GM12878 (cell line): ENCODE results near the gene RPL10A. TPM values are rescaled to one million over a fixed set of nuclear protein-coding genes. Genes with fewer than 3 reads are reported as not detected.

Experiments
- ATAC-seq: fragments of 200-7000 bp; cut with Tn5 transposase; 3 replicates; pipeline ENCODE4 v1.9.1; 2020; ENCODE audit warnings: mild to moderate bottlenecking, moderate library complexity
- BruUV-seq: library from RNA; stranded (reverse); fragments of 400-500 nt; replicated peaks from 2 replicates; lab custom pipeline; 2021; lab: Mats Ljungman, UMichigan
- CTCF ChIA-PET: fragments of 300-600 bp; sonication (Branson Sonifier 250); formaldehyde crosslinking; extraction: SDS; loops from one replicate; lab custom pipeline; 2021; ENCODE audit warnings: inconsistent platforms; lab: Yijun Ruan, JAX
- POLR2A ChIA-PET: fragments of 350-600 bp; formaldehyde crosslinking; extraction: SDS; loops from one replicate; lab custom pipeline; 2021; ENCODE audit warnings: inconsistent platforms; lab: Charles Lee
- RAD21 ChIA-PET: fragments of 300-600 bp; sonication (Branson Sonifier 250); formaldehyde crosslinking; loops from one replicate; lab custom pipeline; 2023; ENCODE audit warnings: antibody characterized with exemption; ENCODE audit not compliant: unreplicated experiment; lab: Charles Lee
- SMC1A ChIA-PET: fragments of 300-600 bp; sonication (Branson Sonifier 250); formaldehyde crosslinking; loops from one replicate; lab custom pipeline; 2023; ENCODE audit not compliant: unreplicated experiment, uncharacterized antibody; lab: Charles Lee
- DNase-seq: peaks from one replicate; pipeline ENCODE4 v3.0.0-alpha.2; 2011; ENCODE audit warnings: low read depth, low spot score
- FAIRE-seq: peaks from 3 replicates; lab custom pipeline; 2011; peaks lifted over from hg19 to GRCh38; lab: Jason Lieb, UNC
- H2AFZ ChIP-seq: 2 replicates; pipeline ENCODE4 v1.6.0; 2011; ENCODE audit warnings: low read depth, low read length, control low read depth; ENCODE audit not compliant: control insufficient read depth
- H3K27ac ChIP-seq: 2 replicates; pipeline ENCODE4 v1.5.1; 2011; ENCODE audit warnings: control low read depth; ENCODE audit not compliant: control insufficient read depth, insufficient read depth
- H3K27me3 ChIP-seq, 2 experiments: replicated peaks in 1 of 2; 2 replicates each; pipeline versions ENCODE4 v1.6.0 to v1.6.1; 2011; ENCODE audit warnings: low read length in 1 of 2; ENCODE audit not compliant: control insufficient read depth in 2 of 2, insufficient read depth in 2 of 2
- H3K36me3 ChIP-seq, 2 experiments: 2 replicates each; pipeline ENCODE4 v1.5.1; 2011; ENCODE audit warnings: low read length in 1 of 2; ENCODE audit not compliant: control insufficient read depth in 2 of 2, insufficient read depth in 2 of 2
- H3K4me1 ChIP-seq: 2 replicates; pipeline ENCODE4 v1.6.1; 2011; ENCODE audit warnings: mild to moderate bottlenecking, low read length, moderate library complexity, mixed read lengths; ENCODE audit not compliant: control insufficient read depth, insufficient read depth
- H3K4me2 ChIP-seq: 2 replicates; pipeline ENCODE4 v1.6.0; 2011; ENCODE audit warnings: control low read depth; ENCODE audit not compliant: control insufficient read depth, insufficient read depth
- H3K4me3 ChIP-seq: fragments of 200-600 bp; sonication (generic); 2 replicates; pipeline ENCODE4 v1.5.1; 2016
- H3K79me2 ChIP-seq: 2 replicates; pipeline ENCODE4 v1.6.0; 2011; ENCODE audit warnings: low read length; ENCODE audit not compliant: control insufficient read depth, insufficient read depth
- H3K9ac ChIP-seq: 2 replicates; pipeline ENCODE4 v1.8.0; 2011; ENCODE audit warnings: low read length, control low read depth, mixed read lengths; ENCODE audit not compliant: control insufficient read depth, insufficient read depth
- H3K9me3 ChIP-seq: replicated peaks from 3 replicates; pipeline ENCODE4 v1.5.1; 2011; ENCODE audit warnings: mild to moderate bottlenecking, low read length; ENCODE audit not compliant: control insufficient read depth, insufficient read depth
- H4K20me1 ChIP-seq: 2 replicates; pipeline ENCODE4 v1.6.0; 2011; ENCODE audit not compliant: control insufficient read depth, insufficient read depth
- CBX5 ChIP-seq: sonication (generic); IDR thresholded peaks from 2 replicates; pipeline ENCODE4 v1.6.1; 2016; ENCODE audit warnings: low read depth, moderate library complexity, mild to moderate bottlenecking, inconsistent platforms
- CHD4 ChIP-seq: fragments of 200-600 bp; sonication (generic); IDR thresholded peaks from 2 replicates; pipeline ENCODE4 v1.6.1; 2016; ENCODE audit warnings: mild to moderate bottlenecking
- FOXK2 ChIP-seq: fragments of 450-650 bp; IDR thresholded peaks from 2 replicates; pipeline ENCODE4 v1.6.1; 2017; ENCODE audit warnings: mild to moderate bottlenecking, moderate library complexity
- HDAC6 ChIP-seq: fragments of 200-600 bp; sonication (generic); IDR thresholded peaks from one replicate; pipeline ENCODE4 v1.8.0; 2017; ENCODE audit warnings: antibody characterized with exemption; ENCODE audit not compliant: unreplicated experiment
- JUNB ChIP-seq: IDR thresholded peaks from 2 replicates; pipeline ENCODE4 v1.6.1; 2016; ENCODE audit warnings: antibody characterized with exemption, mild to moderate bottlenecking
- MTA3 ChIP-seq: IDR thresholded peaks from 2 replicates; pipeline ENCODE4 v1.6.1; 2012; ENCODE audit warnings: low read length, inconsistent platforms, borderline replicate concordance
- MXI1 ChIP-seq: fragments of 150-350 bp; IDR thresholded peaks from 2 replicates; pipeline ENCODE4 v1.6.1; 2011; ENCODE audit warnings: low read depth, mild to moderate bottlenecking, inconsistent platforms, low read length, improper control_type of control experiment
- NFIC ChIP-seq: IDR thresholded peaks from 2 replicates; pipeline ENCODE4 v1.6.1; 2012; ENCODE audit warnings: low read depth, mild to moderate bottlenecking, inconsistent platforms, low read length, moderate library complexity
- NR2F1 ChIP-seq: fragments of 450-650 bp; conservative IDR thresholded peaks from 2 replicates; pipeline ENCODE4 v1.6.1; 2017; ENCODE audit warnings: mild to moderate bottlenecking
- STAT1 ChIP-seq: fragments of 450-650 bp; conservative IDR thresholded peaks from 2 replicates; pipeline ENCODE4 v1.6.1; 2014; ENCODE audit warnings: antibody characterized with exemption, mild to moderate bottlenecking
- WRNIP1 ChIP-seq: IDR thresholded peaks from 2 replicates; pipeline ENCODE4 v1.6.1; 2011; ENCODE audit warnings: low read depth, low read length, improper control_type of control experiment, borderline replicate concordance
- WGBS: methylation state at CpG from one replicate; pipeline ENCODE4 v1.1.6; 2016; ENCODE audit warnings: low lambda C conversion rate; ENCODE audit not compliant: insufficient replicate concordance, insufficient coverage; ENCODE audit errors: missing lambda C conversion rate; 5-methylcytosine and 5-hydroxymethylcytosine counted together
- in situ Hi-C: fragments of 300-500 bp; cut with MboI; formaldehyde crosslinking; loops from 9 replicates; pipeline ENCODE4 v1.14.3; 2018; ENCODE audit warnings: mixed read lengths
- intact Hi-C: fragments of 100-400 bp; cut with micrococcal nuclease; formaldehyde crosslinking; loops from one replicate; pipeline ENCODE4 v1.14.2; 2022; ENCODE audit not compliant: unreplicated experiment
- polyA plus RNA-seq, 11 experiments: library from polyadenylated mRNA; depleted of rRNA in 4 of 11; unstranded in 6 of 11; stranded (reverse) in 5 of 11; fragments of >200 nt; fragmentation: Nextera tagmentation in 4 of 11; fragmentation: Illumina TruSeq in 1 of 11; extraction: Ambion mirVana in 4 of 11; extraction: Trizol in 1 of 11; gene quantifications; 1 replicate in 1 of 11; 2 replicates in 10 of 11; pipeline versions ENCODE4 v1.2.1 to v1.2.3, GENCODE V29; 2011 to 2016; ENCODE audit warnings: inconsistent platforms in 2 of 11, missing spikeins in 2 of 11, low read depth in 1 of 11
- total RNA-seq, 4 experiments: library from RNA; depleted of rRNA in 3 of 4; stranded (reverse); fragments of >200 nt in 3 of 4; fragmentation: Illumina TruSeq in 1 of 4; extraction: Trizol in 1 of 4; gene quantifications; 2 replicates each; pipeline versions ENCODE4 v1.2.1 to v1.2.3, GENCODE V29; 2013 to 2021
- TF ChIP-seq, protein P1 (sequence below): IDR thresholded peaks from 2 replicates; pipeline ENCODE4 v1.6.1; 2011; ENCODE audit warnings: mild to moderate bottlenecking, low read depth, low read length, moderate library complexity; ENCODE audit not compliant: insufficient replicate concordance
- TF ChIP-seq, protein P2 (sequence below), 3 experiments: IDR thresholded peaks in 2 of 3; conservative IDR thresholded peaks in 1 of 3; 2 replicates each; pipeline ENCODE4 v1.5.1; 2011; ENCODE audit warnings: low read depth in 3 of 3, low read length in 3 of 3, mild to moderate bottlenecking in 3 of 3, control low read depth in 2 of 3, moderate library complexity in 2 of 3, inconsistent platforms in 1 of 3, mixed read lengths in 1 of 3; ENCODE audit not compliant: control insufficient read depth in 2 of 3, insufficient read depth in 1 of 3; ENCODE audit errors: extremely low read depth in 1 of 3

Gene RPL10A
- total and polyA plus RNA-seq, 10 of the 15 experiments (the other 5 are each of a cell fraction or from before 2014, with no cell fraction given), result 833 to 4,029 (median 2,795) TPM

DNA sequence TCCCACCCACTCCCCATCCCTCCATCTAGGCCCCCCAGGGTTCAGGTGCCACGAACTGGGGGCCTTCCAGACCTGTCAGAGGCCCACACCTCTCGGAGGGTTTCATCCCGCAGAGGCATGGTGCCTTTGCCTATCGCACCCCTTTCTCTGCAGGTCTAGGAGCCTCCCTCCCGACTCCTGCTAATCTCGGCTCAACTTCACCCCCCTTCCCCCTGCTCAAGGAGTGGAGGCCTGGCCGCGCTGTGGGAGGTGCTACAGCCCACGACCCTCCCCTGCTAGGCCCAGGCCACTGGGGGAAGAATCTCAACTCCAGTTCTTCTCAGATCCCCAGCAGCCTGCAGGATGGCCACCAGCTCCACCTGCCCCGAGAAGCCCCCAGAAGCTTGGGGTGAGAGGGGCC is 44.5 kb downstream of the RPL10A start, which contains the start of gene TULP1:
Gene TULP1 (minus strand): TSS at position 157 of the 400 bp plus-strand sequence. CDS start 38 bp downstream, at position 119.
- in situ Hi-C loops, result no loop called here
- ChIA-PET SMC1A (no interaction called here), RAD21 (no interaction called here), CTCF (no interaction called here), POLR2A (no interaction called here)
- no peaks in the 10 kb centered on the region for H3K9me3 ChIP-seq
- FAIRE-seq (no peak), DNase-seq (no peak), ATAC-seq (no peak)
- no peaks in the 10 kb centered on the region for H3K79me2 ChIP-seq
- WGBS, result 49% methylated on average over 10 of the region's 10 CpGs
- no peak for TF ChIP-seq MXI1
- TF ChIP-seq CBX5, result no peak
- no peak for TF ChIP-seq NR2F1
- no peak for TF ChIP-seq CHD4
- no peak for TF ChIP-seq FOXK2
- TF ChIP-seq, protein P1, sequence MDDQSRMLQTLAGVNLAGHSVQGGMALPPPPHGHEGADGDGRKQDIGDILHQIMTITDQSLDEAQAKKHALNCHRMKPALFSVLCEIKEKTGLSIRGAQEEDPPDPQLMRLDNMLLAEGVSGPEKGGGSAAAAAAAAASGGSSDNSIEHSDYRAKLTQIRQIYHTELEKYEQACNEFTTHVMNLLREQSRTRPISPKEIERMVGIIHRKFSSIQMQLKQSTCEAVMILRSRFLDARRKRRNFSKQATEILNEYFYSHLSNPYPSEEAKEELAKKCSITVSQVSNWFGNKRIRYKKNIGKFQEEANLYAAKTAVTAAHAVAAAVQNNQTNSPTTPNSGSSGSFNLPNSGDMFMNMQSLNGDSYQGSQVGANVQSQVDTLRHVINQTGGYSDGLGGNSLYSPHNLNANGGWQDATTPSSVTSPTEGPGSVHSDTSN, result no peak
- TF ChIP-seq MTA3, result no peak
- no peak for TF ChIP-seq NFIC
- TF ChIP-seq HDAC6, result no peak
- TF ChIP-seq WRNIP1, result no peak
- TF ChIP-seq JUNB, result no peak
- TF ChIP-seq, protein P2, sequence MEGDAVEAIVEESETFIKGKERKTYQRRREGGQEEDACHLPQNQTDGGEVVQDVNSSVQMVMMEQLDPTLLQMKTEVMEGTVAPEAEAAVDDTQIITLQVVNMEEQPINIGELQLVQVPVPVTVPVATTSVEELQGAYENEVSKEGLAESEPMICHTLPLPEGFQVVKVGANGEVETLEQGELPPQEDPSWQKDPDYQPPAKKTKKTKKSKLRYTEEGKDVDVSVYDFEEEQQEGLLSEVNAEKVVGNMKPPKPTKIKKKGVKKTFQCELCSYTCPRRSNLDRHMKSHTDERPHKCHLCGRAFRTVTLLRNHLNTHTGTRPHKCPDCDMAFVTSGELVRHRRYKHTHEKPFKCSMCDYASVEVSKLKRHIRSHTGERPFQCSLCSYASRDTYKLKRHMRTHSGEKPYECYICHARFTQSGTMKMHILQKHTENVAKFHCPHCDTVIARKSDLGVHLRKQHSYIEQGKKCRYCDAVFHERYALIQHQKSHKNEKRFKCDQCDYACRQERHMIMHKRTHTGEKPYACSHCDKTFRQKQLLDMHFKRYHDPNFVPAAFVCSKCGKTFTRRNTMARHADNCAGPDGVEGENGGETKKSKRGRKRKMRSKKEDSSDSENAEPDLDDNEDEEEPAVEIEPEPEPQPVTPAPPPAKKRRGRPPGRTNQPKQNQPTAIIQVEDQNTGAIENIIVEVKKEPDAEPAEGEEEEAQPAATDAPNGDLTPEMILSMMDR (IDR thresholded peaks at IDR 0.05 in 2 of 3, conservative IDR thresholded peaks at IDR 0.05 in 1 of 3; ENCODE audit: control insufficient read depth in 2 of 3, extremely low read depth in 1 of 3, insufficient read depth in 1 of 3, low read depth in 3 of 3, low read length in 3 of 3), result no peak
- TF ChIP-seq STAT1, result no peak
- peaks cover 6% of the 10 kb centered on the region; the same call in 1 of the 2 replicates for H3K4me1 ChIP-seq
- peaks cover 2 to 6% of the 10 kb centered on the region in 2 experiments; a peak in 1 of 4 replicates for H3K27me3 ChIP-seq
- no peak within 1 kb of the TSS for H3K27ac ChIP-seq
- no peaks in the 10 kb centered on the region for H3K36me3 ChIP-seq
- H3K9ac ChIP-seq, result no peak within 1 kb of the TSS
- no peak within 1 kb of the TSS for H3K4me3 ChIP-seq
- BruUV-seq, result no TSS peak
- H3K4me2 ChIP-seq, result no peak within 1 kb of the TSS
- no peaks in the 10 kb centered on the region for H4K20me1 ChIP-seq
- intact Hi-C loops, result no loop called here
- H2AFZ ChIP-seq, result no peak within 1 kb of the TSS
